PC-9 (cell line): ENCODE measurements around the gene SLCO2A1. TPM values are rescaled to one million over a fixed set of nuclear protein-coding genes. Genes with fewer than 3 reads are reported as not detected.

ENCODE experiments used
- BruUV-seq: library from RNA; stranded (reverse); fragments of 400-500 nt; replicated peaks from 2 replicates; lab custom pipeline; 2021; lab: Mats Ljungman, UMichigan
- CTCF ChIA-PET: fragments of 300-600 bp; sonication (Branson Sonifier 250); formaldehyde crosslinking; loops from one replicate; lab custom pipeline; 2022; ENCODE audit warnings: antibody characterized with exemption; lab: Charles Lee
- POLR2A ChIA-PET: fragments of 300-600 bp; sonication (Branson Sonifier 250); formaldehyde crosslinking; loops from one replicate; lab custom pipeline; 2022; ENCODE audit warnings: antibody characterized with exemption; ENCODE audit not compliant: unreplicated experiment; lab: Charles Lee
- DNase-seq, 2 experiments: peaks; one replicate each; pipeline versions ENCODE4 v3.0.0 to v3.0.0-alpha.2; 2015 to 2022; ENCODE audit warnings: mixed read lengths in 1 of 2
- H2AFZ ChIP-seq: fragments of 200-600 bp; sonication (generic); 2 replicates; pipeline ENCODE4 v1.8.1; 2017; ENCODE audit warnings: antibody characterized with exemption
- H3F3A ChIP-seq: fragments of 200-600 bp; sonication (generic); 2 replicates; pipeline ENCODE4 v1.8.1; 2017; ENCODE audit warnings: antibody characterized with exemption, mild to moderate bottlenecking, low read depth; ENCODE audit not compliant: insufficient read depth
- H3K27ac ChIP-seq: fragments of 200-600 bp; sonication (generic); 2 replicates; pipeline ENCODE4 v1.6.1; 2016; ENCODE audit warnings: mixed run types
- H3K27me3 ChIP-seq: fragments of 200-600 bp; sonication (generic); 2 replicates; pipeline ENCODE4 v1.6.1; 2016; ENCODE audit warnings: low read depth, mixed run types; ENCODE audit not compliant: insufficient read depth
- H3K36me3 ChIP-seq: fragments of 200-600 bp; sonication (generic); 2 replicates; pipeline ENCODE4 v1.6.1; 2016; ENCODE audit warnings: low read depth, mixed run types
- H3K4me1 ChIP-seq: fragments of 200-600 bp; sonication (generic); replicated peaks from 2 replicates; pipeline ENCODE4 v1.6.1; 2016; ENCODE audit warnings: mixed run types; ENCODE audit not compliant: insufficient read depth
- H3K4me2 ChIP-seq: fragments of 200-600 bp; sonication (generic); 2 replicates; pipeline ENCODE4 v1.6.1; 2017; ENCODE audit warnings: mixed run types
- H3K4me3 ChIP-seq: fragments of 200-600 bp; sonication (generic); 2 replicates; pipeline ENCODE4 v1.6.1; 2016; ENCODE audit warnings: mixed run types
- H3K79me2 ChIP-seq: fragments of 200-600 bp; sonication (generic); 2 replicates; pipeline ENCODE4 v1.6.1; 2017; ENCODE audit warnings: low read depth, mixed run types
- H3K9me2 ChIP-seq: fragments of 200-600 bp; sonication (generic); 2 replicates; pipeline ENCODE4 v1.8.1; 2017; ENCODE audit warnings: mild to moderate bottlenecking; ENCODE audit not compliant: insufficient read depth
- H3K9me3 ChIP-seq: fragments of 200-600 bp; sonication (generic); 2 replicates; pipeline ENCODE4 v1.8.1; 2016; ENCODE audit warnings: low read depth; ENCODE audit not compliant: insufficient read depth
- H4K20me1 ChIP-seq: fragments of 200-600 bp; sonication (generic); 2 replicates; pipeline ENCODE4 v1.8.1; 2017; ENCODE audit not compliant: insufficient read depth
- EZH2 ChIP-seq: fragments of 200-600 bp; sonication (generic); IDR thresholded peaks from 2 replicates; pipeline ENCODE4 v1.8.0; 2017; ENCODE audit warnings: antibody characterized with exemption, low read depth
- intact Hi-C: fragments of 100-400 bp; cut with micrococcal nuclease; formaldehyde crosslinking; loops from one replicate; pipeline ENCODE4 v1.10.0; 2022; ENCODE audit not compliant: unreplicated experiment
- total RNA-seq: library from RNA; stranded (reverse); gene quantifications from 2 replicates; pipeline ENCODE4 v1.2.3, GENCODE V29; 2021
- TF ChIP-seq, protein P1 (sequence below): fragments of 200-600 bp; sonication (generic); conservative IDR thresholded peaks from 2 replicates; pipeline ENCODE4 v1.6.1; 2017; ENCODE audit warnings: mixed run types, antibody characterized with exemption, mild to moderate bottlenecking, moderate library complexity

Gene SLCO2A1
- total RNA-seq, 1 experiment from 2014 or later, result 0.44 TPM

DNA sequence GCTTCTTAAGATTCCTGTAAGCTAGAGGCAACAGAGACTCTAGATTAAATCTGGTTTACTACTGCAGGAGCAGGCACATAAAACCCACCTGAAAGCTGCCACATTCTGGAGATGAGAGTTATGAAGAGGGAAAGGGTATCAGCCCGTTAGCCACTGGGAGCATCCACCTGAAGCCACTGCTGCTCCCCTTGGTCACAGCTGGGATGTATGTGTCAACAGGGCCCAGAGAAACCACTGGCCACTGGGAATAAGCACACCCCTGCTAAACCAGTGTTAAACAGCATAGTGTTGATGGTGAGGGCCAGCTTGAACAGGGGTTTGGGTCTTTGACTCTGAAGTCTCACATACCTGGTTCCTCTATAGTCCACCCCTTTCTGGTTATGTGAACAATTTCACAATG, 10.9 kb downstream of the SLCO2A1 start:
- Histone ChIP-seq H3K9me2 (no peaks in the 10 kb centered on the region), H3K4me1 (no peaks in the 10 kb centered on the region), H3K27me3 (no peaks in the 10 kb centered on the region), H3K79me2 (no peaks in the 10 kb centered on the region), H2AFZ (no peak overlapping the region), H3K4me3 (no peak overlapping the region), H3K27ac (no peak overlapping the region), H3K9me3 (no peaks in the 10 kb centered on the region), H4K20me1 (no peaks in the 10 kb centered on the region), H3K4me2 (no peak overlapping the region), H3K36me3 (no peaks in the 10 kb centered on the region), H3F3A (no peaks in the 10 kb centered on the region)
- POLR2A ChIA-PET, result no interaction called here
- no peak for TF ChIP-seq EZH2
- TF ChIP-seq, protein P1, sequence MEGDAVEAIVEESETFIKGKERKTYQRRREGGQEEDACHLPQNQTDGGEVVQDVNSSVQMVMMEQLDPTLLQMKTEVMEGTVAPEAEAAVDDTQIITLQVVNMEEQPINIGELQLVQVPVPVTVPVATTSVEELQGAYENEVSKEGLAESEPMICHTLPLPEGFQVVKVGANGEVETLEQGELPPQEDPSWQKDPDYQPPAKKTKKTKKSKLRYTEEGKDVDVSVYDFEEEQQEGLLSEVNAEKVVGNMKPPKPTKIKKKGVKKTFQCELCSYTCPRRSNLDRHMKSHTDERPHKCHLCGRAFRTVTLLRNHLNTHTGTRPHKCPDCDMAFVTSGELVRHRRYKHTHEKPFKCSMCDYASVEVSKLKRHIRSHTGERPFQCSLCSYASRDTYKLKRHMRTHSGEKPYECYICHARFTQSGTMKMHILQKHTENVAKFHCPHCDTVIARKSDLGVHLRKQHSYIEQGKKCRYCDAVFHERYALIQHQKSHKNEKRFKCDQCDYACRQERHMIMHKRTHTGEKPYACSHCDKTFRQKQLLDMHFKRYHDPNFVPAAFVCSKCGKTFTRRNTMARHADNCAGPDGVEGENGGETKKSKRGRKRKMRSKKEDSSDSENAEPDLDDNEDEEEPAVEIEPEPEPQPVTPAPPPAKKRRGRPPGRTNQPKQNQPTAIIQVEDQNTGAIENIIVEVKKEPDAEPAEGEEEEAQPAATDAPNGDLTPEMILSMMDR, result no peak
- no peak for DNase-seq
- no TSS peak for BruUV-seq
- CTCF ChIA-PET, result no interaction called here
- intact Hi-C loops, result no loop called here

GRCh38 chr3:134018406-134018805, 11.3 kb downstream of the SLCO2A1 start:
- no peaks in the 10 kb centered on the region for H3K9me2 ChIP-seq
- TF ChIP-seq, protein P1, result no peak
- no peak for TF ChIP-seq EZH2
- H2AFZ ChIP-seq, result no peak overlapping the region
- ChIA-PET CTCF (no interaction called here), POLR2A (no interaction called here)
- no peaks in the 10 kb centered on the region for H4K20me1 ChIP-seq
- no TSS peak for BruUV-seq
- H3K9me3 ChIP-seq, result no peaks in the 10 kb centered on the region
- no peaks in the 10 kb centered on the region for H3K79me2 ChIP-seq
- intact Hi-C loops, result no loop called here
- no peak for DNase-seq
- H3K4me1 ChIP-seq, result no peaks in the 10 kb centered on the region
- H3K27me3 ChIP-seq, result no peaks in the 10 kb centered on the region
- H3K4me2 ChIP-seq, result no peak overlapping the region
- H3K4me3 ChIP-seq, result no peak overlapping the region
- H3K27ac ChIP-seq, result no peak overlapping the region
- no peaks in the 10 kb centered on the region for H3K36me3 ChIP-seq
- H3F3A ChIP-seq, result no peaks in the 10 kb centered on the region

GRCh38 chr3:134017490-134017889, 12.2 kb downstream of the SLCO2A1 start:
- no peak overlapping the region for H3K27ac ChIP-seq
- no peaks in the 10 kb centered on the region for H3K36me3 ChIP-seq
- ChIA-PET POLR2A (no interaction called here), CTCF (no interaction called here)
- DNase-seq, result no peak
- H2AFZ ChIP-seq, result no peak overlapping the region
- no peaks in the 10 kb centered on the region for H3K79me2 ChIP-seq
- no peaks in the 10 kb centered on the region for H3K9me3 ChIP-seq
- TF ChIP-seq EZH2, result no peak
- TF ChIP-seq, protein P1, result no peak
- H3K27me3 ChIP-seq, result no peaks in the 10 kb centered on the region
- no peak overlapping the region for H3K4me3 ChIP-seq
- no TSS peak for BruUV-seq
- intact Hi-C loops, result no loop called here
- H3K9me2 ChIP-seq, result no peaks in the 10 kb centered on the region
- H3F3A ChIP-seq, result no peaks in the 10 kb centered on the region
- H4K20me1 ChIP-seq, result no peaks in the 10 kb centered on the region
- no peak overlapping the region for H3K4me2 ChIP-seq
- H3K4me1 ChIP-seq, result no peaks in the 10 kb centered on the region
